Liver (tissue), 9 donors: ENCODE data around the gene OLFML2A. TPM values are rescaled to one million over a fixed set of nuclear protein-coding genes. Genes with fewer than 3 reads are reported as not detected.

Experiments
- DNase-seq: peaks from one replicate; pipeline ENCODE4 v3.0.0-alpha.2; 2017; ENCODE audit warnings: low spot score
- H3K27ac ChIP-seq, 2 donors: one replicate each; pipeline ENCODE4 v1.7.0; 2013; ENCODE audit warnings: inconsistent platforms in 2 of 2, low read length in 2 of 2, control low read depth in 1 of 2, low read depth in 1 of 2, mild to moderate bottlenecking in 1 of 2
- H3K27me3 ChIP-seq, 4 donors: one replicate each; pipeline versions ENCODE4 v1.6.1 to v1.7.0; 2013; ENCODE audit warnings: low read length in 3 of 4, inconsistent platforms in 1 of 4, mild to moderate bottlenecking in 1 of 4, moderate library complexity in 1 of 4; ENCODE audit not compliant: control insufficient read depth in 4 of 4, insufficient read depth in 4 of 4
- H3K36me3 ChIP-seq, 4 donors: one replicate each; pipeline versions ENCODE4 v1.6.1 to v1.7.0; 2013; ENCODE audit warnings: low read length in 3 of 4, mild to moderate bottlenecking in 3 of 4, low read depth in 1 of 4, moderate library complexity in 1 of 4; ENCODE audit not compliant: control insufficient read depth in 4 of 4, insufficient read depth in 3 of 4
- H3K4me1 ChIP-seq, 4 donors: one replicate each; pipeline versions ENCODE4 v1.6.1 to v1.7.0; 2013; ENCODE audit warnings: low read length in 3 of 4, mild to moderate bottlenecking in 3 of 4, moderate library complexity in 1 of 4; ENCODE audit not compliant: control insufficient read depth in 4 of 4, insufficient read depth in 4 of 4
- H3K4me3 ChIP-seq, 3 donors: one replicate each; pipeline versions ENCODE4 v1.6.1 to v1.7.0; 2013; ENCODE audit warnings: low read length in 3 of 3, control low read depth in 1 of 3, low read depth in 1 of 3, mild to moderate bottlenecking in 1 of 3
- H3K9ac ChIP-seq, 2 donors: one replicate each; pipeline ENCODE4 v1.7.0; 2013; ENCODE audit warnings: low read length in 2 of 2, mild to moderate bottlenecking in 2 of 2, moderate library complexity in 2 of 2, control low read depth in 1 of 2, low read depth in 1 of 2
- H3K9me3 ChIP-seq, 4 donors: one replicate each; pipeline versions ENCODE4 v1.6.1 to v1.7.0; 2013; ENCODE audit warnings: low read length in 3 of 4; ENCODE audit not compliant: control insufficient read depth in 4 of 4
- EGR1 ChIP-seq, 2 donors: IDR thresholded peaks; 2 replicates each; pipeline ENCODE4 v1.6.1; 2016 to 2018; ENCODE audit warnings: antibody characterized with exemption in 2 of 2, low read depth in 2 of 2
- FOXA1 ChIP-seq: IDR thresholded peaks from 2 replicates; pipeline ENCODE4 v1.6.1; 2016; ENCODE audit warnings: antibody characterized with exemption
- FOXA2 ChIP-seq: IDR thresholded peaks from 2 replicates; pipeline ENCODE4 v1.6.1; 2016; ENCODE audit warnings: antibody characterized with exemption
- GABPA ChIP-seq, 2 donors: IDR thresholded peaks in 1 of 2; conservative IDR thresholded peaks in 1 of 2; 2 replicates each; pipeline ENCODE4 v1.6.1; 2016; ENCODE audit warnings: antibody characterized with exemption in 2 of 2, mild to moderate bottlenecking in 1 of 2, moderate library complexity in 1 of 2
- HNF4A ChIP-seq, 2 donors: conservative IDR thresholded peaks; 2 replicates each; pipeline ENCODE4 v1.6.1; 2016; ENCODE audit warnings: antibody characterized with exemption in 2 of 2, mild to moderate bottlenecking in 2 of 2
- HNF4G ChIP-seq: IDR thresholded peaks from 2 replicates; pipeline ENCODE4 v1.6.1; 2016; ENCODE audit warnings: antibody characterized with exemption
- JUND ChIP-seq, 2 donors: IDR thresholded peaks; 2 replicates each; pipeline ENCODE4 v1.6.1; 2016; ENCODE audit warnings: antibody characterized with exemption in 2 of 2
- NR2F2 ChIP-seq: IDR thresholded peaks from 2 replicates; pipeline ENCODE4 v1.6.1; 2016; ENCODE audit warnings: antibody characterized with exemption
- RAD21 ChIP-seq, 2 donors: IDR thresholded peaks; 2 replicates each; pipeline ENCODE4 v1.6.1; 2016; ENCODE audit warnings: antibody characterized with exemption in 2 of 2, mild to moderate bottlenecking in 2 of 2
- RXRA ChIP-seq, 2 donors: IDR thresholded peaks; 2 replicates each; pipeline ENCODE4 v1.6.1; 2017 to 2018; ENCODE audit warnings: antibody characterized with exemption in 2 of 2, mild to moderate bottlenecking in 1 of 2
- SP1 ChIP-seq: IDR thresholded peaks from 2 replicates; pipeline ENCODE4 v1.6.1; 2018; ENCODE audit warnings: antibody characterized with exemption, mild to moderate bottlenecking
- TAF1 ChIP-seq: conservative IDR thresholded peaks from 2 replicates; pipeline ENCODE4 v1.6.1; 2016; ENCODE audit warnings: antibody characterized with exemption, mild to moderate bottlenecking
- YY1 ChIP-seq: IDR thresholded peaks from 2 replicates; pipeline ENCODE4 v1.6.1; 2016; ENCODE audit warnings: antibody characterized with exemption, mild to moderate bottlenecking
- WGBS: extraction: QIAGEN DNeasy Blood & Tissue Kit; methylation state at CpG from one replicate; pipeline ENCODE4 v1.1.7; 2013; 5-methylcytosine and 5-hydroxymethylcytosine counted together
- polyA plus RNA-seq, 2 donors: library from polyadenylated mRNA; stranded (reverse) in 1 of 2; unstranded in 1 of 2; fragments of 200-250 nt in 1 of 2; fragments of >200 nt in 1 of 2; fragmentation: Nextera tagmentation in 1 of 2; extraction: Ambion mirVana in 1 of 2; gene quantifications; one replicate each; pipeline versions ENCODE4 v1.2.1 to v1.2.3, GENCODE V29; 2013 to 2015
- total RNA-seq, 2 donors: library from RNA; depleted of rRNA; stranded (reverse); fragments of >200 nt; gene quantifications; one replicate each; pipeline ENCODE4 v1.2.3, GENCODE V29; 2014
- TF ChIP-seq, protein P1 (sequence below): IDR thresholded peaks from 2 replicates; pipeline ENCODE4 v1.6.1; 2016; ENCODE audit warnings: antibody characterized with exemption
- TF ChIP-seq, protein P2 (sequence below): IDR thresholded peaks from 2 replicates; pipeline ENCODE4 v1.6.1; 2016; ENCODE audit warnings: antibody characterized with exemption
- TF ChIP-seq, protein P3 (sequence below): fragments of 150-350 bp; IDR thresholded peaks from 2 replicates; pipeline ENCODE4 v1.5.1; 2017; ENCODE audit warnings: improper control_type of control experiment, low read depth, low read length; ENCODE audit not compliant: missing input control
- TF ChIP-seq, protein P4 (sequence below): IDR thresholded peaks from 2 replicates; pipeline ENCODE4 v1.6.1; 2016; ENCODE audit warnings: antibody characterized with exemption
- TF ChIP-seq, protein P5 (sequence below): IDR thresholded peaks from 2 replicates; pipeline ENCODE4 v1.6.1; 2016; ENCODE audit warnings: antibody characterized with exemption, mild to moderate bottlenecking
- donor health status: healthy.
- donor health status: healthy.
- donor health status: healthy.
- donor health status: healthy.
- donor health status: healthy.

The OLFML2A gene
- total and polyA plus RNA-seq, 4 donors = 0.15 to 1.1 (median 0.53) TPM

DNA sequence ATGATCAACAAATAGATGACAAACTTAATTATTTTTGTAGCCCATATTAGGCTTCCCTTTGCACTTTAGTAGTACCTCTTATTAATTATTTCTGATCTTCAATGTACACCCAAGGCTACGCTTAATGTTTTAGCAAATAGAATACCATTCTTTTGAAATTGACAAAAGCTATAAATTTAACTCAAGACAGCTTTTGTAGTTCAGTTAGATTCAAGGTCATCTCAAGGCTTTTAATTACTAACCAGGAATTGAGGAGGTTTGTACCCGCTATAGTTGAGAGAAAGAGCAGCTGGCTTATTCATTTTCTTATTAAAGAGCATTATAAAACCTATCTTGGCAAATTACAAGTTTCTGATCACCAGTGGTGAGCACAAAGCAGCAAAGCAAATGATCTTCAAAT lies 20.9 kb upstream of the OLFML2A start:
- Histone ChIP-seq H3K4me3 (no peak overlapping the region), H3K27ac (no peak overlapping the region), H3K9me3 (no peaks in the 10 kb centered on the region), H3K27me3 (no peaks in the 10 kb centered on the region), H3K4me1 (peaks cover 0 to 16% (median 4%) of the 10 kb centered on the region in 4 donors), H3K9ac (no peak overlapping the region), H3K36me3 (no peaks in the 10 kb centered on the region)
- no peak for DNase-seq
- TF ChIP-seq, protein P1, sequence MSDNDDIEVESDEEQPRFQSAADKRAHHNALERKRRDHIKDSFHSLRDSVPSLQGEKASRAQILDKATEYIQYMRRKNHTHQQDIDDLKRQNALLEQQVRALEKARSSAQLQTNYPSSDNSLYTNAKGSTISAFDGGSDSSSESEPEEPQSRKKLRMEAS = no peak
- TF ChIP-seq YY1 (no peak), JUND (IDR thresholded peaks at IDR 0.05) (no peak), FOXA2 (no peak), RAD21 (IDR thresholded peaks at IDR 0.05) (no peak), FOXA1 (no peak), GABPA (IDR thresholded peaks at IDR 0.05 in 1 of 2, conservative IDR thresholded peaks at IDR 0.05 in 1 of 2) (no peak), RXRA (IDR thresholded peaks at IDR 0.05) (no peak), SP1 (no peak), EGR1 (IDR thresholded peaks at IDR 0.05; ENCODE audit: low read depth in 2 of 2) (no peak), HNF4A (conservative IDR thresholded peaks at IDR 0.05) (no peak), HNF4G (no peak), TAF1 (no peak), NR2F2 (no peak)
- TF ChIP-seq, protein P2, sequence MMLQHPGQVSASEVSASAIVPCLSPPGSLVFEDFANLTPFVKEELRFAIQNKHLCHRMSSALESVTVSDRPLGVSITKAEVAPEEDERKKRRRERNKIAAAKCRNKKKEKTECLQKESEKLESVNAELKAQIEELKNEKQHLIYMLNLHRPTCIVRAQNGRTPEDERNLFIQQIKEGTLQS = no peak
- TF ChIP-seq, protein P3, sequence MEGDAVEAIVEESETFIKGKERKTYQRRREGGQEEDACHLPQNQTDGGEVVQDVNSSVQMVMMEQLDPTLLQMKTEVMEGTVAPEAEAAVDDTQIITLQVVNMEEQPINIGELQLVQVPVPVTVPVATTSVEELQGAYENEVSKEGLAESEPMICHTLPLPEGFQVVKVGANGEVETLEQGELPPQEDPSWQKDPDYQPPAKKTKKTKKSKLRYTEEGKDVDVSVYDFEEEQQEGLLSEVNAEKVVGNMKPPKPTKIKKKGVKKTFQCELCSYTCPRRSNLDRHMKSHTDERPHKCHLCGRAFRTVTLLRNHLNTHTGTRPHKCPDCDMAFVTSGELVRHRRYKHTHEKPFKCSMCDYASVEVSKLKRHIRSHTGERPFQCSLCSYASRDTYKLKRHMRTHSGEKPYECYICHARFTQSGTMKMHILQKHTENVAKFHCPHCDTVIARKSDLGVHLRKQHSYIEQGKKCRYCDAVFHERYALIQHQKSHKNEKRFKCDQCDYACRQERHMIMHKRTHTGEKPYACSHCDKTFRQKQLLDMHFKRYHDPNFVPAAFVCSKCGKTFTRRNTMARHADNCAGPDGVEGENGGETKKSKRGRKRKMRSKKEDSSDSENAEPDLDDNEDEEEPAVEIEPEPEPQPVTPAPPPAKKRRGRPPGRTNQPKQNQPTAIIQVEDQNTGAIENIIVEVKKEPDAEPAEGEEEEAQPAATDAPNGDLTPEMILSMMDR = no peak
- TF ChIP-seq, protein P4, sequence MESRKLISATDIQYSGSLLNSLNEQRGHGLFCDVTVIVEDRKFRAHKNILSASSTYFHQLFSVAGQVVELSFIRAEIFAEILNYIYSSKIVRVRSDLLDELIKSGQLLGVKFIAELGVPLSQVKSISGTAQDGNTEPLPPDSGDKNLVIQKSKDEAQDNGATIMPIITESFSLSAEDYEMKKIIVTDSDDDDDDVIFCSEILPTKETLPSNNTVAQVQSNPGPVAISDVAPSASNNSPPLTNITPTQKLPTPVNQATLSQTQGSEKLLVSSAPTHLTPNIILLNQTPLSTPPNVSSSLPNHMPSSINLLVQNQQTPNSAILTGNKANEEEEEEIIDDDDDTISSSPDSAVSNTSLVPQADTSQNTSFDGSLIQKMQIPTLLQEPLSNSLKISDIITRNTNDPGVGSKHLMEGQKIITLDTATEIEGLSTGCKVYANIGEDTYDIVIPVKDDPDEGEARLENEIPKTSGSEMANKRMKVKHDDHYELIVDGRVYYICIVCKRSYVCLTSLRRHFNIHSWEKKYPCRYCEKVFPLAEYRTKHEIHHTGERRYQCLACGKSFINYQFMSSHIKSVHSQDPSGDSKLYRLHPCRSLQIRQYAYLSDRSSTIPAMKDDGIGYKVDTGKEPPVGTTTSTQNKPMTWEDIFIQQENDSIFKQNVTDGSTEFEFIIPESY = no peak
- TF ChIP-seq, protein P5, sequence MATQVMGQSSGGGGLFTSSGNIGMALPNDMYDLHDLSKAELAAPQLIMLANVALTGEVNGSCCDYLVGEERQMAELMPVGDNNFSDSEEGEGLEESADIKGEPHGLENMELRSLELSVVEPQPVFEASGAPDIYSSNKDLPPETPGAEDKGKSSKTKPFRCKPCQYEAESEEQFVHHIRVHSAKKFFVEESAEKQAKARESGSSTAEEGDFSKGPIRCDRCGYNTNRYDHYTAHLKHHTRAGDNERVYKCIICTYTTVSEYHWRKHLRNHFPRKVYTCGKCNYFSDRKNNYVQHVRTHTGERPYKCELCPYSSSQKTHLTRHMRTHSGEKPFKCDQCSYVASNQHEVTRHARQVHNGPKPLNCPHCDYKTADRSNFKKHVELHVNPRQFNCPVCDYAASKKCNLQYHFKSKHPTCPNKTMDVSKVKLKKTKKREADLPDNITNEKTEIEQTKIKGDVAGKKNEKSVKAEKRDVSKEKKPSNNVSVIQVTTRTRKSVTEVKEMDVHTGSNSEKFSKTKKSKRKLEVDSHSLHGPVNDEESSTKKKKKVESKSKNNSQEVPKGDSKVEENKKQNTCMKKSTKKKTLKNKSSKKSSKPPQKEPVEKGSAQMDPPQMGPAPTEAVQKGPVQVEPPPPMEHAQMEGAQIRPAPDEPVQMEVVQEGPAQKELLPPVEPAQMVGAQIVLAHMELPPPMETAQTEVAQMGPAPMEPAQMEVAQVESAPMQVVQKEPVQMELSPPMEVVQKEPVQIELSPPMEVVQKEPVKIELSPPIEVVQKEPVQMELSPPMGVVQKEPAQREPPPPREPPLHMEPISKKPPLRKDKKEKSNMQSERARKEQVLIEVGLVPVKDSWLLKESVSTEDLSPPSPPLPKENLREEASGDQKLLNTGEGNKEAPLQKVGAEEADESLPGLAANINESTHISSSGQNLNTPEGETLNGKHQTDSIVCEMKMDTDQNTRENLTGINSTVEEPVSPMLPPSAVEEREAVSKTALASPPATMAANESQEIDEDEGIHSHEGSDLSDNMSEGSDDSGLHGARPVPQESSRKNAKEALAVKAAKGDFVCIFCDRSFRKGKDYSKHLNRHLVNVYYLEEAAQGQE = no peak
- 91% methylated on average over 2 of the region's 2 CpGs for WGBS
